Psoas muscle (tissue), 8 donors: ENCODE results near the gene ZNF280D. TPM values are rescaled to one million over a fixed set of nuclear protein-coding genes. Genes with fewer than 3 reads are reported as not detected.

Experiments
- ATAC-seq, 4 donors: fragments of 200-7000 bp; cut with Tn5 transposase; one replicate each; pipeline ENCODE4 v1.9.1; 2020; ENCODE audit warnings: moderate library complexity in 3 of 4, mild to moderate bottlenecking in 2 of 4
- DNase-seq, 2 donors: peaks; one replicate each; pipeline ENCODE4 v3.0.0-alpha.2; 2020
- H3K27ac ChIP-seq: fragments of 200-600 bp; one replicate; pipeline ENCODE4 v1.8.0; 2022
- H3K27me3 ChIP-seq, 3 donors: fragments of 200-600 bp in 1 of 3; one replicate each; pipeline versions ENCODE4 v1.6.1 to v1.8.0; 2013 to 2022; ENCODE audit warnings: low read length in 2 of 3, mild to moderate bottlenecking in 2 of 3, moderate library complexity in 1 of 3; ENCODE audit not compliant: insufficient read depth in 3 of 3
- H3K36me3 ChIP-seq, 2 donors: fragments of 200-600 bp in 1 of 2; one replicate each; pipeline versions ENCODE4 v1.6.1 to v1.8.0; 2013 to 2022; ENCODE audit warnings: low read depth in 1 of 2, mild to moderate bottlenecking in 1 of 2, moderate library complexity in 1 of 2; ENCODE audit not compliant: insufficient read depth in 1 of 2
- H3K4me1 ChIP-seq: fragments of 200-600 bp; one replicate; pipeline ENCODE4 v1.8.0; 2022
- H3K4me3 ChIP-seq: fragments of 200-600 bp; one replicate; pipeline ENCODE4 v1.8.0; 2022; ENCODE audit warnings: mild to moderate bottlenecking
- H3K9me3 ChIP-seq: fragments of 200-600 bp; one replicate; pipeline ENCODE4 v1.8.0; 2022
- WGBS, 3 donors: extraction: QIAGEN DNeasy Blood & Tissue Kit; methylation state at CpG; one replicate each; pipeline versions ENCODE4 v1.1.6 to v1.1.7; 2013; 5-methylcytosine and 5-hydroxymethylcytosine counted together
- intact Hi-C, 2 donors: fragments of 100-400 bp; cut with DNase I; formaldehyde crosslinking; loops; one replicate each; pipeline versions ENCODE4 v1.11.0 to v1.14.2; 2022
- polyA plus RNA-seq, 3 donors: library from polyadenylated mRNA; stranded (reverse); fragments of 200-250 nt; gene quantifications; one replicate each; pipeline ENCODE4 v1.2.3, GENCODE V29; 2013
- total RNA-seq, 4 donors: library from RNA; stranded (reverse); fragmentation: NEBNext Ultra II Directional in 2 of 4; extraction: Animal tissue kit (Norgen Biotek cat#: 25700) in 2 of 4; gene quantifications; one replicate each; pipeline versions ENCODE4 v1.2.1 to v1.2.4, GENCODE V29; 2021 to 2023
- TF ChIP-seq, protein P1 (sequence below): fragments of 200-600 bp; IDR thresholded peaks from one replicate; pipeline ENCODE4 v1.8.0; 2022; ENCODE audit warnings: antibody characterized with exemption
- donor health status: healthy with polysubstance abuse.
- donor health status: DM: no; HTN: no; CAD: no; lungs with moderate emphysema.
- donor health status: Bipolar disorder and iron deficiency.
- donor health status: healthy.
- donor health status: DM: yes; HTN: yes; CAD: no.
- donor health status: DM: no; HTN: no; CAD: no.
- donor health status: DM: no; HTN: no; CAD: no.
- donor health status: DM: yes; HTN: yes; CAD: no.

ZNF280D gene
- total and polyA plus RNA-seq, 7 donors = 5.3 to 25.3 (median 20.8) TPM

DNA sequence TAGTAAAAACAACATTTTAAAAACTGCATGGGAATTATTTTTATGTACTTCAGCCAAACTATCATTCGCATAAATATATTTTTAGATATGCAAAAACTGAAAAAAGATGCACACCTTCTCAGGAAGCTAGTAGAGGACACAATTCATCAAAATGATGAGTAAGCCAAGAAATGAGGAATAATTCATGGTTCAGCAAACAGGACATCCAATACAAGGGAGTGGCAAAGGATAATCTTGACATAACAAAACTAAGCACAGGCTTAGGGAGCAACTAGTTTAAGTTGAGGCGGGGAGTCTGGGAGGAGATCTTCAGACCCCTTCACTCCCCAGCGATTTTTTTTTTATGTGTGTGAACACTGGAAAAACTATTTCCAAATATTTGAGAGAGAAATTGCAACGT lies 93.7 kb downstream of the ZNF280D start:
- H3K27ac ChIP-seq = no peak overlapping the region
- no peaks in the 10 kb centered on the region for H3K27me3 ChIP-seq

DNA sequence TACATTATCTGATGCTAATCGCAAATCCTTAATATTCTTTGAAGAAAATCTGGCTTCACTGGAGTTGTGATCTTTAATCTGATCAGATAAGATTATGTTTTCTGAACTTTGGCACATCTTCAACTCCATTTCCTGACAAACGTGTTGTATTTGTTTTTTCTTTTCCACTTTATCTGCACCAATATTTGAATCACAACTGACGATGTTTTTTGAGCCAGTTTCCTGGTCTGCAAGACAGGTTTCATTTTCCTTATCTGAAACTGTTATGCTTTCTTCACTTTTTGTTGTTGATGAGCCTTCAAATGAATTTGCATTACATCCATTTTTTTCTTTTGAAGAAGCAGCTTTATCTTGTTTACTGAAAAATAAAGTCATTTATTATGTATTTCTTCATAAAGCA lies 101.5 kb downstream of the ZNF280D start:
- WGBS, 3 donors = 70 to 77% (median 74%) methylated on average over 3 of the region's 3 CpGs
- Histone ChIP-seq H3K27me3 (no peaks in the 10 kb centered on the region), H3K9me3 (no peaks in the 10 kb centered on the region), H3K36me3 (peaks cover 5 to 47% of the 10 kb centered on the region in 2 donors), H3K27ac (no peak overlapping the region), H3K4me1 (no peaks in the 10 kb centered on the region), H3K4me3 (no peak overlapping the region)
- ATAC-seq (no peak), DNase-seq (no peak)
- intact Hi-C loops = no loop called here
- TF ChIP-seq, protein P1, sequence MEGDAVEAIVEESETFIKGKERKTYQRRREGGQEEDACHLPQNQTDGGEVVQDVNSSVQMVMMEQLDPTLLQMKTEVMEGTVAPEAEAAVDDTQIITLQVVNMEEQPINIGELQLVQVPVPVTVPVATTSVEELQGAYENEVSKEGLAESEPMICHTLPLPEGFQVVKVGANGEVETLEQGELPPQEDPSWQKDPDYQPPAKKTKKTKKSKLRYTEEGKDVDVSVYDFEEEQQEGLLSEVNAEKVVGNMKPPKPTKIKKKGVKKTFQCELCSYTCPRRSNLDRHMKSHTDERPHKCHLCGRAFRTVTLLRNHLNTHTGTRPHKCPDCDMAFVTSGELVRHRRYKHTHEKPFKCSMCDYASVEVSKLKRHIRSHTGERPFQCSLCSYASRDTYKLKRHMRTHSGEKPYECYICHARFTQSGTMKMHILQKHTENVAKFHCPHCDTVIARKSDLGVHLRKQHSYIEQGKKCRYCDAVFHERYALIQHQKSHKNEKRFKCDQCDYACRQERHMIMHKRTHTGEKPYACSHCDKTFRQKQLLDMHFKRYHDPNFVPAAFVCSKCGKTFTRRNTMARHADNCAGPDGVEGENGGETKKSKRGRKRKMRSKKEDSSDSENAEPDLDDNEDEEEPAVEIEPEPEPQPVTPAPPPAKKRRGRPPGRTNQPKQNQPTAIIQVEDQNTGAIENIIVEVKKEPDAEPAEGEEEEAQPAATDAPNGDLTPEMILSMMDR = no peak

More for the DNA sequence above, 93.7 kb downstream of the ZNF280D start:
- no peak for ATAC-seq
- no peak overlapping the region for H3K4me3 ChIP-seq
- WGBS, 3 donors = 80 to 87% (median 86%) methylated on average over 4 of the region's 4 CpGs
- H3K36me3 ChIP-seq = peaks cover 0 to 21% of the 10 kb centered on the region in 2 donors
- H3K9me3 ChIP-seq = no peaks in the 10 kb centered on the region
- intact Hi-C loops = no loop called here
- TF ChIP-seq, protein P1 = no peak
- no peak for DNase-seq
- H3K4me1 ChIP-seq = no peaks in the 10 kb centered on the region

DNA sequence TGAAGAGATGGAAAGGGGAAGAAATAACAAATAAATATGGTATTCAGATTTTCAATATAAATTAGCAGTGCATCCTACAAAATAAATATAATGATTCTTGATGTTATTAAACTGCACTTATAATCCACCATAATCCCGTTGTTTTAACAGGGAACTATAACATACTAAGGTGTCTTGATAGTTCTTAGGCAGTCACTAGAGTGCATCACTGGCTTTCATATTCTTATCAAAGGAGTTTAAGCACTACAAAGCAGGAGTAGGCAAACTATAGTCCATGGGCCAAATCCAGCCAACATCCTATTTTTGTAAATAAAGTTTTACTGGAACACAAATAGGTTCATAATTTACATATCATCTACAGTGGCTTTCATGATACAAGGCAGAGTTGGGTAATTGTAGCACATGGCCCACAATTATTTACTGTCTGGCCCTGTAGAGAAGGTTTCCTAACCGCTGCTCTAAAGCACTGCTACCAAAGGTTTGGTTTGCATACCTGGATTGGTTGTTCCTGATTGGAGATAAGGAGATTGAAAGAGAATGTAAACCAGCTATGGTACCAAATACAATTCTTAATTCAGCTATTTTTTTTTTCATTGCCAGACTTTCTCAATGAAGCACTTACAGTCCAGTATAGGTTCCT lies 104.3 kb downstream of the ZNF280D start:
- intact Hi-C loops = no loop called here
- Histone ChIP-seq H3K27me3 (no peaks in the 10 kb centered on the region), H3K4me1 (no peaks in the 10 kb centered on the region), H3K4me3 (no peak overlapping the region), H3K36me3 (peaks cover 5 to 38% of the 10 kb centered on the region in 2 donors), H3K9me3 (no peaks in the 10 kb centered on the region), H3K27ac (no peak overlapping the region)
- WGBS, 3 donors = 93 to 98% (median 95%) methylated on average over 2 of the region's 2 CpGs
- TF ChIP-seq, protein P1 = no peak
- DNase-seq (no peak), ATAC-seq (no peak)

DNA sequence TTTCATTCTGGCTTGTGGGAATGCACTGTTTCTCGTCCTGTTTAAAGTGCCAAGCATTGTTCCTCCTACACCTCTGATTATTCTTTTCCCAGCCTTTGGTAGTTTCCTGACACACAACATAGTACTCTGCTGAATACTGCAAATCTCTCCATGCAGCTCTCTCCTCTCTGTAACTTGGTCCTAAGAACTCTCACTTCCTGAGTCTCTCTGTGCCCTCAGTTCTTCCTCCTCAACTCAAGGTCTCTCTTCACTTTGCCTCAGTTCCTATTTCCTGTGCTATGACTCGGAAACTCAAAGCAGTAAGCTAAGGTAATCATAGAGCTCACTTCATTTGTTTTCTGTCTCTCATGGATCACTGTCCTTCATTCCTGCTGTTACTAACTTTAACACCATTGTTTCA lies 113.4 kb downstream of the ZNF280D start:
- Histone ChIP-seq H3K9me3 (no peaks in the 10 kb centered on the region), H3K27me3 (no peaks in the 10 kb centered on the region), H3K27ac (no peak overlapping the region), H3K36me3 (peaks cover 0 to 4% of the 10 kb centered on the region in 2 donors), H3K4me3 (no peak overlapping the region), H3K4me1 (no peaks in the 10 kb centered on the region)
- no peak for ATAC-seq
- intact Hi-C loops = loop anchor here in 1 of 2 donors (10.0 kb wide), 1 partner anchor 125 kb away; no protein-coding TSS in a partner anchor
- 46 to 59% (median 54%) methylated on average over 2 of the region's 2 CpGs for WGBS, 3 donors
- TF ChIP-seq, protein P1 = no peak
- DNase-seq = no peak

DNA sequence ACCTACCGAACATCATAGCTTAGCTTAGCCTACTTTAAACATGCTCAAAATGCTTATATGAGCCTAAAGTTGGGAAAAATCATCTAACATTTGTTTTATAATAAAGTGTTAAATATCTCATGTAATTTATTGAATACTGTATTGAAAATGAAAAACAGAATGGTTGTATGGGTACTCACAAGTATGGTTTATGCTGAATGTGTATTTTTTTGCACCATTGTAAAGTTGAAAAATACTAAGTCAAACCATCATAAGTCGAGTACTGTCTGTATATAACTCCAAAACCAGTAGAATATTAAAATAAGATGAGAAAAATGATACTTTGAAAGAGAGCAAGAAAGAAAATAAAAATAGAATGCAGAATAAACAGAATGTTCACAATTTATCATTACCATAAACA lies 115.7 kb downstream of the ZNF280D start:
- Histone ChIP-seq H3K9me3 (no peaks in the 10 kb centered on the region), H3K4me1 (no peaks in the 10 kb centered on the region), H3K27me3 (no peaks in the 10 kb centered on the region), H3K36me3 (no peaks in the 10 kb centered on the region), H3K4me3 (no peak overlapping the region), H3K27ac (no peak overlapping the region)
- TF ChIP-seq, protein P1 = no peak
- WGBS, 3 donors = 91 to 98% (median 93%) methylated on average over 2 of the region's 2 CpGs
- ATAC-seq (no peak), DNase-seq (no peak)
- intact Hi-C loops = loop anchor here in 1 of 2 donors (10.0 kb wide), 1 partner anchor 123 kb away; no protein-coding TSS in a partner anchor
